HEK293T (cell line): ENCODE data around the gene TMEM117.

Experiments used
- CTCF ChIA-PET: fragments of 350-600 bp; formaldehyde crosslinking; extraction: SDS; loops from one replicate; lab custom pipeline; 2021; ENCODE audit warnings: antibody characterized with exemption, inconsistent platforms; lab: Yijun Ruan, JAX
- POLR2A ChIA-PET: fragments of 350-600 bp; formaldehyde crosslinking; extraction: SDS; loops from one replicate; lab custom pipeline; 2020; ENCODE audit warnings: antibody characterized with exemption, inconsistent platforms; lab: Yijun Ruan, JAX
- DNase-seq: peaks from one replicate; pipeline ENCODE4 v3.0.0; 2012; ENCODE audit warnings: mixed read lengths; ENCODE audit errors: extremely low spot score
- ARNT ChIP-seq: fragments of 450-650 bp; IDR thresholded peaks from 2 replicates; pipeline ENCODE4 v1.6.1; 2017; ENCODE audit warnings: mild to moderate bottlenecking
- BHLHE40 ChIP-seq: fragments of 450-650 bp; IDR thresholded peaks from 2 replicates; pipeline ENCODE4 v1.6.1; 2016; ENCODE audit warnings: mild to moderate bottlenecking, moderate library complexity, borderline replicate concordance
- CTBP1 ChIP-seq: fragments of 450-650 bp; IDR thresholded peaks from 2 replicates; pipeline ENCODE4 v1.6.1; 2016; ENCODE audit warnings: borderline replicate concordance
- ELF4 ChIP-seq: fragments of 450-650 bp; IDR thresholded peaks from 2 replicates; pipeline ENCODE4 v1.6.1; 2017; ENCODE audit warnings: antibody characterized with exemption
- FOXA1 ChIP-seq: fragments of 450-650 bp; IDR thresholded peaks from 2 replicates; pipeline ENCODE4 v1.6.1; 2016; ENCODE audit warnings: mild to moderate bottlenecking
- FOXK2 ChIP-seq: fragments of 450-650 bp; IDR thresholded peaks from 2 replicates; pipeline ENCODE4 v1.6.1; 2016; ENCODE audit warnings: mild to moderate bottlenecking
- FOXM1 ChIP-seq: fragments of 450-650 bp; IDR thresholded peaks from 2 replicates; pipeline ENCODE4 v1.6.1; 2017; ENCODE audit warnings: mild to moderate bottlenecking, borderline replicate concordance
- HDGF ChIP-seq: fragments of 450-650 bp; IDR thresholded peaks from 2 replicates; pipeline ENCODE4 v1.6.1; 2017; ENCODE audit warnings: antibody characterized with exemption, borderline replicate concordance
- L3MBTL2 ChIP-seq: fragments of 450-650 bp; conservative IDR thresholded peaks from 2 replicates; pipeline ENCODE4 v1.6.1; 2016; ENCODE audit warnings: mild to moderate bottlenecking
- LEF1 ChIP-seq: fragments of 450-650 bp; IDR thresholded peaks from 2 replicates; pipeline ENCODE4 v1.6.1; 2017; ENCODE audit warnings: mild to moderate bottlenecking, borderline replicate concordance
- NFRKB ChIP-seq: fragments of 450-650 bp; IDR thresholded peaks from 2 replicates; pipeline ENCODE4 v1.6.1; 2016; ENCODE audit warnings: mild to moderate bottlenecking, moderate library complexity
- SP1 ChIP-seq: fragments of 450-650 bp; IDR thresholded peaks from 2 replicates; pipeline ENCODE4 v1.6.1; 2017
- SUZ12 ChIP-seq: fragments of 450-650 bp; IDR thresholded peaks from 2 replicates; pipeline ENCODE4 v1.6.1; 2016; ENCODE audit warnings: mild to moderate bottlenecking
- TARDBP ChIP-seq: fragments of 450-650 bp; IDR thresholded peaks from 2 replicates; pipeline ENCODE4 v1.6.1; 2016
- ZNF384 ChIP-seq: fragments of 450-650 bp; IDR thresholded peaks from 2 replicates; pipeline ENCODE4 v1.6.1; 2016
- TF ChIP-seq, protein P1 (sequence below): fragments of 450-650 bp; IDR thresholded peaks from 2 replicates; pipeline ENCODE4 v1.6.1; 2016

The TMEM117 gene

DNA sequence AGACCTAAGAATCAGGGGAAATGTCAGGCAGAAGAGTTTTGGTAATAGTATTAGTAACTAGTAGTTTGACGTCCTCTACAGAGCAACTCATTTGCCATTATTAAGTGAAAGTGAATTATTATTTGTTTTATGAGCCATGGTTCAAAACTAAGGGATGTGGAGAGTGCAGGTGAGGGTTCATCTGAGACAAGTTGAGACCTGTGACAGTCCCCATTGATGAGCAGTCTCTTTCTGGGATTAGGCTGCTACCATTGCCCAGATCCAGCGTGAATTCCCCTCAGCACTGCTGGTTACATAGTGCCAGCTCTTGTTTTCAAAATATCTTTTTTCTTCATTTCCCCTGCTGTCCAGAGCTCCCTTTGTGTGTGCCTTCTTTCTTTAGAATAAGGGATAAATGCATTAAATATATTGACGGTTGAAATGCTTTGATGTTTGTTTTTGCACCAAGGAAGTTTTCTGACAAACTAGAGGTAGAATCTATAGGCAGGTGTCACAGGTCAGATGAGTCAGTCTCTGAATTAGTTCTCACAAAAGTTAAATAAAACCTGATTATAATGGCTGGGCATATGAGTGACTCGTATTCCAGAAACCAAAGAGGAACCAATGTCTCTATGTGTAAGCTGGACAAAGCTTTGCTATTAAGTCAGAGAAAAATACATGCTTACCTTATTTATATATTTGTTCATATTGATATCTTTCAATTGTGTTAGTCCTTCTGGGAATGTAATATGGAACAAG lies 381.4 kb downstream of the TMEM117 start:
- DNase-seq: no peak
- no peak for TF ChIP-seq FOXM1
- no peak for TF ChIP-seq ARNT
- TF ChIP-seq CTBP1: no peak
- TF ChIP-seq, protein P1, sequence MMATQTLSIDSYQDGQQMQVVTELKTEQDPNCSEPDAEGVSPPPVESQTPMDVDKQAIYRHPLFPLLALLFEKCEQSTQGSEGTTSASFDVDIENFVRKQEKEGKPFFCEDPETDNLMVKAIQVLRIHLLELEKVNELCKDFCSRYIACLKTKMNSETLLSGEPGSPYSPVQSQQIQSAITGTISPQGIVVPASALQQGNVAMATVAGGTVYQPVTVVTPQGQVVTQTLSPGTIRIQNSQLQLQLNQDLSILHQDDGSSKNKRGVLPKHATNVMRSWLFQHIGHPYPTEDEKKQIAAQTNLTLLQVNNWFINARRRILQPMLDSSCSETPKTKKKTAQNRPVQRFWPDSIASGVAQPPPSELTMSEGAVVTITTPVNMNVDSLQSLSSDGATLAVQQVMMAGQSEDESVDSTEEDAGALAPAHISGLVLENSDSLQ: no peak
- TF ChIP-seq SP1: no peak
- TF ChIP-seq HDGF: no peak
- no peak for TF ChIP-seq SUZ12
- ChIA-PET POLR2A (no interaction called here), CTCF (no interaction called here)

DNA sequence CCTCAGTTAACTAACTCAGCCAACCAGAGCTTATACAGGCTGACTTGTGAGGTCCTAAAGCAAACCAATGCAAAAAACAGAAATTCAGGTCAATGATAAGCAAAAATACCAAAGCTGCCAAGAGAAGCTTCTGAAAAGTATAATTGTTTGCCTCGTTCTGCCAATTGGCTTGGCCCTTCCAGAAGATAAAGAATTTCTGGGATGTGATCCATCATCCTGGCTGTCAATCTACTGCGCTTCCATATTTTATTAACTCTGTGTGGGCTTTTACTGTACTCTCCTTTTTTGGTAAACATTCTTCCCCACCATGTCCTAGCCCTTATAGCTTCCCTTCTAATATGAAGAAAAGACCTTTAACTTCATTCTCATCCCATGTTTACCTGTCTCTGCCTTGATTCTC lies 387.9 kb downstream of the TMEM117 start:
- ChIA-PET POLR2A (no interaction called here), CTCF (no interaction called here)
- no peak for TF ChIP-seq ELF4
- no peak for TF ChIP-seq FOXK2
- no peak for TF ChIP-seq NFRKB
- no peak for TF ChIP-seq LEF1
- no peak for TF ChIP-seq SP1
- no peak for TF ChIP-seq FOXA1
- TF ChIP-seq HDGF: no peak
- TF ChIP-seq TARDBP: no peak
- TF ChIP-seq FOXM1: no peak
- TF ChIP-seq L3MBTL2: no peak
- TF ChIP-seq, protein P1: no peak
- no peak for TF ChIP-seq CTBP1
- TF ChIP-seq BHLHE40: no peak
- TF ChIP-seq SUZ12: no peak
- no peak for TF ChIP-seq ARNT
- no peak for TF ChIP-seq ZNF384
- DNase-seq: no peak

DNA sequence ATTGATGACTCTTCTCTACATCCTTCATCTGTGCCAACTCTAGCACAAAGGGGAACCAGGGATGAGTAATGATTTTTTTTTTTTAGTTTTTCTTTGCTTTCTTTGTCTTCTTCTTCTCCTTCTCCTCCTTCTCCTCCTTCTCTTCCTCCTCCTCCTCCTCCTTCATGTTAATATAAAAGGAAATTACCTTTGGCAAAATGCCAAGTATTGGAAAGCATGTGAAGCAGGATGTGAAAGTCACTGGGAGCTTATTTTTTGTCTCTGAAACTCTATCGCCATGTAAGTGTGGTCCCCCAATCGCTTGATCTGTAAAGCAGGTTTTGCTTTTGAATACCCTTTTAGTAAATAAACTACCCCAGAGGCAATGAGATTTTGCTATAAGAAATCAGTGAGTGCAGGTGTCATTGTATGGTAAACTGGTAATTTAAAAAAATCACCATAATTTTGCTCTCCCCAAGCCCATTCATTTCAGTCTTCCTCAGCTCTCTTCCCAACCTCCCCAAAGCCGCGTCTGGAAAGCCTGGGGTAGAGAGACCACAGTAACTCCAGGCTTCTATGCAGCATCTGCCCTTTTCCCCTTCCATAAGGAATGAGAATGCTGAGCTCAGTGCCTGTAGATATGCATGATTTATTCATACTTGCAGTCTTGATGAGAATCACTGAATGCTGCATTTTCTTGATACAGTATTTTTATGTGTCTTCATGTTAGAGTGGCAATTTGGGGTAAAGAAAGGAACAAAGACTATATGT lies 388.7 kb downstream of the TMEM117 start:
- ChIA-PET POLR2A (no interaction called here), CTCF (no interaction called here)
- DNase-seq: no peak
- no peak for TF ChIP-seq FOXM1
- TF ChIP-seq SUZ12: no peak
- no peak for TF ChIP-seq NFRKB
- TF ChIP-seq LEF1: no peak
- TF ChIP-seq BHLHE40: no peak
- TF ChIP-seq ELF4: no peak
- TF ChIP-seq HDGF: no peak
- TF ChIP-seq ZNF384: no peak
- TF ChIP-seq FOXA1: no peak
- no peak for TF ChIP-seq TARDBP
- TF ChIP-seq FOXK2: no peak
- no peak for TF ChIP-seq CTBP1
- TF ChIP-seq ARNT: no peak
- TF ChIP-seq, protein P1: no peak
- TF ChIP-seq SP1: no peak
- TF ChIP-seq L3MBTL2: no peak

DNA sequence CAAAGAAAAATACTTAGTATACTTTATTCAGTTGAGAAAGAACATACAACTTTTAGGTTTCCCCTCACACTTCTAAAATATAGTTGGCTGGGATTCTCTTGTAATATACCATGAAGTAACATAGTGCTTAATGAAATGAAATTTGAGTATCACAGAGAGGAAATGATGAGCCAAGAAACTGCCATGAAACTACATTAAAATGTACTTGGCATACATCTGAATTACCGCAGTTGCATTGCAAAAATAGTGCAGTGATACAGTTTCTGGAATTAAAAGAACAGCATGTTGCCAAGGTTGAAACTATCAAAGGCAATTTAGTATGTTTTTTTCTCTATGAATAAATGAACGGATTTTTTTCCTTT lies 389.2 kb downstream of the TMEM117 start:
- CTCF ChIA-PET: no interaction called here
- POLR2A ChIA-PET: no interaction called here
- DNase-seq: no peak
- TF ChIP-seq ELF4: no peak
- TF ChIP-seq CTBP1: no peak
- no peak for TF ChIP-seq NFRKB

DNA sequence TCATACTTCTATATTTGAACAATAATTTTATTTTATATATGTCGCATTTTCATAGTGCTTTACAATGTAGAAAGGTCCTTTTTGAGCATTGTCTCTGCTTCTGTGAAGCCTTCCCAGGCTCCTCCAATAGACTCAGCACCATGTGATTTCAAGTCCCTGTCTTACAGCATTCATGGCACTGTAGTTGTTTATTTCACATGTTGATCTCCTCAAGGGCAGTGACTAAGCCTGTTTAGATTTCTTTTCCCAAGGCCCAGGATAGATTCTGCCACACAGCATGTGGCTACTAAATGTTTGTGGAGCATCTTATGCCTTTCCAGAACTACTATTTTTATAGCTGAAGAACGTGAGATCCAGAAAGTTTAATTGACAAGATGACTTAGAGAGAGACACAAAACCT lies 391.7 kb downstream of the TMEM117 start:
- CTCF ChIA-PET: no interaction called here
- POLR2A ChIA-PET: no interaction called here
- DNase-seq: no peak
- TF ChIP-seq HDGF (no peak), NFRKB (no peak), TARDBP (no peak)

DNA sequence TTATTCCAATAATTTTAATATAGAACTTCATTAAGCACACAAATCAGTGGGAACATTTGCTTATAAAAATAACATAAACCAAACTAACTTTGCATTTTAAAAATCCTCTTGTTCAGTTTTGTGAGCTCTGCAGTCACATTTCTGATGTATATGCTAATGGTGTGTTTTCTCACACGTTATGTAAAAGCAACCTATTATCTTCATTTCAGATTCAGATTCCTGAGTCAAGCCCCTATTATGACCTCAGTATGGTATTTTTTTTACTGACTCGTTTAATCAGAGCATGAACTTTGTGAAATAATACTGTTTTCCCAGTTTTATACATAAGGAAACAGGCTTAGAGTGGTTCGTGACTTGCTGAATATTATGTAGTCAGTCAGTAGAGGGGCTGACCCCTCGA lies 394.0 kb downstream of the TMEM117 start:
- TF ChIP-seq L3MBTL2 (no peak), ZNF384 (no peak), HDGF (no peak), TARDBP (no peak)
- ChIA-PET POLR2A (no interaction called here), CTCF (no interaction called here)
- DNase-seq: no peak
